GM19468 (cell line): ENCODE data around the gene SYCP2.

Experiments used
- ATAC-seq: cut with Tn5 transposase; IDR thresholded peaks from one replicate; pipeline ENCODE4 v1.9.1; 2021; ENCODE audit warnings: mild to moderate bottlenecking, moderate library complexity, moderate number of reproducible peaks; ENCODE audit not compliant: unreplicated experiment; ENCODE audit errors: extremely low read depth

The SYCP2 gene

DNA sequence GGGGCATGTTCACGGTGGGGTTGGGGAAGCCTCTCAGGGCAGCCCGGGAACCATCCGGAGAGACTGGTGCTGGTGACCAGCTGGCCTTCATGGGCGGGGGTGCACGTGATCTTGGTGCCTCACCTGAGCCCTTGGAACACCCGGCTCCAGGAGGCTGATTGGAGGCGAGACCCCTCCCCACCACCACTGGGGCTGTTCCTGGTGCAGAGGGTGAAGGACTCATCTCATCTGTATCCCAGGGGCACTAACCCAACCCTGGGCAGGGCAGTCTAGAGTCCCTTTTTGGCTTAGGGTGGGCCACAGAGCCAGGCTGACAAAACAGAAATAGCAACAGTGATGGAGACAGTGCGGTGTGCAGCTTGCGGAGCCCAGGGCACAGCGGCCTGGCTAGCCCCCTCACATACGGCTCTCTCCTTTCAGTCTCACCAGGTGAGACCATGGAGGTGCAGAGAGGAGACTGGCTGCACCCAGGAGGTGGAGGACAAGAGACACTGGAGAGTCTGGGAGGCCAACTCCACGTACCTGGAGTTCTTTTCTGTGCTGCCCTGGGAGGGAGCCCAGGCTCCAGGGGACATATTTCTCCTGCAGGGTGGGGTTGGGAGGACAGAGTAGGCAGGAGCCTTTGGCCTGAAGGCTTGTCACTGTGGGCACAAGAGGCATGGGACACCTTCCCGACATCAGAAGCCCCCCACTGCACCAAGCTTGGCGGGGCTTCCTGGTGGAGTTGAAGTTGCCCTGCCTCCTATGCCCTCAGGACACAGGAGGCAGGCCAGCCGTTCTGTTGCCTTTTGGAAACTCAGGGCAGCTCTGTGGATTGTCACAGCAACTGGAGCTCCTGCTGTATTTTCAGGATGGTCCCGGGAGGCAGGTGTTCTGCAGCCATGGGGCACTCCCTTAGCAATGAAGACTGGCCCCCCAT is 106.0 kb downstream of the SYCP2 start:
- ATAC-seq: no peak

GRCh38 chr20:59825944-59826759 is 107.3 kb downstream of the SYCP2 start:
- ATAC-seq: no peak

DNA sequence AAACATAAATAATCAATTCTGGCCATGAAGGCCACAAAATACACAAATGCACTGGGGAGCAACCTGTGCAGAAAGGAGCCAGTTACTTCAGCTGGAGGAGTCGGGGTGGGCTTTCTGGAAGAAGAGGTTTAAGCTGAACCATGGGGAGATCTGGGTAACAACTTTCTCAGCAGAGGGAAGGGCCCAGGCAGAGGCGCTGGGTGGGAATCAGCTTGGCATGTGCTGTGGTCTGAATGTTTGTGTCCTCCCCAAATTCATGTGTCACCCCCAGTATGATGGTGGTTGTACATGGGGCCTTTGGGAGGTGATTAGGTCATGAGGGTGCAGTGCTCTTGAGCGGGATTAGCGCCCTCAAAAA is 107.9 kb downstream of the SYCP2 start:
- ATAC-seq: no peak

DNA sequence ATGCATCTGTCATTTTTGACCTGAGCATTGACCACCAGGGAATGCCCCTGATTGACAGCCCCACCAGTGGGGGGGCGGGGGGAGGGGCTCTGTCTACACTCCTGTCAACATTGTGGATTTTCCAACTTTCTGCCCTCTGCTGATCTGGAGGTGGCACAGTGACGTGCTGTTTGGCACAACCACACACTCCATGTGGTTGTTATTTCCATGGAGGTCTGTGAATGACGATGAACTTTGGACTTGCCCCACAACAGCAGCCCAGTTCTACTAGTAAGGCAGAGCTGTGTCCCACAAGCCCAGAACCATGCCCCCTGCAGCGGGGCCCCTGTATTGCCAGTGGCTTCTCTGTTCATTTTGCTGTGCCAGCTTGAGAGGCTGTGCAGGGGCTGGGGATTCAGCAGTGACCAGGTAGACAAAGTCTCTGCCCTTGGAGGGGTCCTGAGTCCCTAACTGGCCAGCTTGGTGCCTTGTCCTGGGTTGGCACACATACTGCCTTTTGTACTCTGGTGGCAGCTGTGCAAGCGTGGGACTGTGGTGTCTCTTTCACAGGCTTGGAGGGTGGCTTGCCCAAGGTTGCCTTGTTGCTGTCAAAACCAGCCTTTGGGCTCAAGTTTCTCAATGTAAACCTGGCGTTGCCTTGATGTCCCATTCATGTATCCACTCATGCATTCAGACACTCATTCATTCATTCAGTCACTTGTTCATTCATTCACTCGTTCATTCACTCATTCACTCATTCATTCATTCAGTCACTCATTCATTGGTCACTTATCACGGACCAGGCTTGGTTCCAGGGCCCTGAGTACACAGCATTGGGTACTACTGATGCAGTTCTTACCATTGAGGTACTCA is 108.5 kb downstream of the SYCP2 start:
- no peak for ATAC-seq

DNA sequence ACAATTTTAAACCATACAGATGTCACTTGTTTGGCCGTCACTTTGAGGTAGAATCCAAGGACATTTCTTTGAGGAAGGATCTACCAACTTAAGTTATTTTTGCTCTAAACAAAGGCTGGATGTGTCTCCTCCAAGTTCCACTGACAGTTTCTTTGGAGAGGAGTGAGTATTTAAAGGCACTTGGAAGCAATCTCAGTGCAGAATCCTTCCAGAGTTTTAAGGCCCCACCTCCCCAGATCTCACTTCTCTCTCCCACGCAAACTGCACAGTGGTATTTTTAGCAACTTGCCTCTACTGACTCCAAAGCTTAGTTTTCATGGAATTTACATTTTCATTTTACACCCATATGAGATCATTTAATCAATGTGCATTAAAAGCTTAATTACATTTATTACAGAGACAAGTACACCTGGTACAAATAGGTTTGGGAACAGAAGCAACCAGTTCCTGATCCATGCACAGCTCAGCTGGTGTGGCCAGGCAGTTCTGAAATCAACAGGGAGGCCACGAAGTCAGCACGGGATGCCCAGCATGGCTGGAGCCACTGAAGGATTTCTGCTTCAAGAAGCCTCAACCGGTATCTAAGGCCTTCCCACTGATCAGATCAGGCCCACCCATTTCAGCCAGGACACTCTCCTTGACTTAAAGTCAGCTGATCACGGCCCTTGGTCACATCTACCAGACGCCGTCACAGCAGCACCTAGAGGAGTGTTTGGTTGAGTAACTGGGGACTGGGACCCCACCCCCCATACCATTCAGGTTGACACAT is 109.8 kb downstream of the SYCP2 start:
- ATAC-seq: no peak

DNA sequence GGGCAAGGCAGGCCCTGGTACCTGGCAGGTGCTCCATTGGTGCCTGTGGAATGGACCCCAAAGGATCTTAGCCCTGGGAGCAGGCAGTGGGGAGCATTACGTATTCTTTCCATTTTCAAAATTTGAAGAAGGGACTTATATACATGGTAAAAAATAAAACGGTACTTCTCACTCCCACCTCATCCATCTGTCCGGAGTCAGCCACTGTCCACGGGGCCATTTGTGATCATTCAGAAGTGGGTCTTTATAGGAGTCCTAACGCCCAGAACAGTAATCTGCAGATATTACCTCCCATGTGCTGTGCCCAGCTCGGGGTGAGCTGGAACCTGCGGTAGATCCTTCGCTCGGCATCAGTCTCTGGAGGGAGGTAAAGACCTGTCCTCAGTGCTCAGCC is 110.4 kb downstream of the SYCP2 start:
- ATAC-seq: no peak

- no peak for ATAC-seq
These were observed 111.0 kb downstream of the SYCP2 start for GRCh38 chr20:59822291-59823029.

DNA sequence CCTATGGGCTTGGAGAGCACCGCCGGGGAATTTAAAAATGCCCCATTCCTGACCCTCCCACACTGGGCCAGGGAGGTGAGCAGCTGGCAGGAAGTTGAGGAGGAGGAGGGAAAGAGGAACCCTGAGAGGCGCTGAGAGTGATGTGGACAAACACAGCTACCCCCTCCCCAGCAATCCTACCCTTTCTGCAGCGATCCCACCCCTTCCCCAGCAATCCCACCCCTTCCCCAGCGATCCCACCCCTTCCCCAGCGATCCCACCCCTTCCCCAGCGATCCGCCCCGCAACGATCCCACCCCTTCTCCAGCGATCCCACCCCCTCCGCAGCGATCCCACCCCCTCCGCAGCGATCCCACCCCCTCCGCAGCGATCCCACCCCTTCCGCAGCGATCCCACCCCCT is 111.6 kb downstream of the SYCP2 start:
- no peak for ATAC-seq

DNA sequence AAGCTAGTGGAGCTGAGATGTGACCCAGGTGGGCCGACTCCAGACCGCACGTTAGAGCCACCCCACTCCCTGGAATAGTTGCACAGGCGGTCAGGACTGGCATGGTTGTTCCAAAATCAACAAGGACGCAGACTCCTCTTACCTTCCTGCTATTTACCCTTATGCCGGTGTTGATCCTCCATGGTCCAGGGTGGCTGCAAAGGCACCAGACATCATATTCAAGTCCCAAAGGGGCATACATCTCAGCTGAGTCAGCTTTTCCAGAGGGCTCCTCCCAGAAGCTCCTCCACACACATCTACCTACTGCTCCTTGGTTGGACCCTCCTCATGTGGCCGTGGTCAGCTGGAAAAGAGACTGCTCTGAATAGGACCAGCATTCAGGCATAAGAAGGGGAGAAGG is 112.2 kb downstream of the SYCP2 start:
- no peak for ATAC-seq

- ATAC-seq: no peak
These were observed 113.0 kb downstream of the SYCP2 start for GRCh38 chr20:59820204-59821041.

GRCh38 chr20:59819496-59820203 is 113.8 kb downstream of the SYCP2 start:
- no peak for ATAC-seq

- ATAC-seq: no peak
These were observed 114.5 kb downstream of the SYCP2 start for GRCh38 chr20:59818911-59819310.

GRCh38 chr20:59817846-59818615 is 115.4 kb downstream of the SYCP2 start:
- no peak for ATAC-seq

GRCh38 chr20:59817406-59817805 is 116.0 kb downstream of the SYCP2 start:
- no peak for ATAC-seq

DNA sequence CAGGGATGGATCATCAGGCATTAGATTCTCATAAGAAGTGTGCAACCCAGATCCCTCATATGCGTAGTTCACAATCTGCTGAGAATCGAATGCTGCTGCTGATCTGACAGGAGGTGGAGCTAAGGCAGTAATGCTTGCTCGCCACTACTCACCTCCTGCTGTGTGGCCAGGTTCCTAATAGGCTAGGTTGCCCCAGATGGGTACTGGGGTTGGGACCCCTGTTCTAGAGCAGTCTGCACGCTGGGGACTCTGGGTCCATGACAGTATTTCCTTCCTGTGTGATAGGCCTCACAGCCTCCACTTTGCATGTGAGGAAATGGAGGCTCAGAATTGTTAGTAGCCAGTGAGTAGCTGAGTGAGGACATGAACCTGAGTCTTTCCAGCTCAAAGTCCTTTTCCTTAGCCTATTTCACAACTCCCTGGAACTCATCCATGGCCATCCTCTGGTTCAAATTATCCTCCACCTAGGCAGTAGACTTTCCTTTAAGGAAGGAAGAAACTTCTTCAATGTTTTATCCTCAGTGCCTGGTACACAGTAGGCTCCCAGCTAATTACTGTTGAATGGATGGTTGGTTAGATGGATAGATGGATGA is 117.2 kb downstream of the SYCP2 start:
- no peak for ATAC-seq

DNA sequence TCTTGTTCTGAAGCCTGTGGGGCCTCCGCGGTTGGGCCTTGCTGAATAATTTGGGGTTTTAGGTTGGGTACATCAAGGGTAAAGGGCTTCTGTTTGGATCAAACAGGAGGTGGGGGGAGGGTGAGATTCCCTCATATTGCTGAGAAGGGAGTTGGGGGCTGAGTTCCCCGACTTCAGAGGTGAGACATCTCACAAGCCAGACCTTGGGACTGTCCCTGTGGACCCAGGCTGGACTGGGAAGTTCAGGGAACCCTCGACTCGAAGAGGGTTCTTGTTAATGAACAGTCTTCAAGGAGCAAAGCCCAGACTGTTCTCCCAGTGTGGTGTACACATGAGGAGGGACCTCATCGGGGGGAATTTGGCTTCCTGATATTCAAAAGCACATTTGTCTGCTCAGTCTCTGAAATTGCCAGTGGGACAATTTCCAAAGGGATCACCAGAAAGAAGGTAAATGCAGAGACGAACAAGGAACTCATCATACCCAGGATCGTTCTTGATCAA is 118.5 kb downstream of the SYCP2 start:
- no peak for ATAC-seq
